C4-2B (cell line): ENCODE results near the gene RTN4R.
A peak's percentile ranks its signal among the peaks of the same experiment; 100 is the strongest.

Experiments used
- H3K27ac ChIP-seq: fragments of 450-650 bp; 2 replicates; pipeline ENCODE4 v1.5.1; 2017
- CTCF ChIP-seq: fragments of 450-650 bp; conservative IDR thresholded peaks from 2 replicates; pipeline ENCODE4 v1.5.1; 2017; ENCODE audit warnings: mild to moderate bottlenecking
- ZFX ChIP-seq: fragments of 450-650 bp; IDR thresholded peaks from 2 replicates; pipeline ENCODE4 v1.6.1; 2017

RTN4R gene

GRCh38 chr22:20197407-20198030, 70.6 kb downstream of the RTN4R start:
- H3K27ac ChIP-seq = peak overlapping the region; percentile 37; the same call in 1 of the 2 replicates
- no peak for TF ChIP-seq CTCF
- TF ChIP-seq ZFX = no peak

GRCh38 chr22:20196094-20196842, 71.8 kb downstream of the RTN4R start:
- TF ChIP-seq CTCF (no peak), ZFX (no peak)
- H3K27ac ChIP-seq = no peak overlapping the region

- no peak overlapping the region for H3K27ac ChIP-seq
- no peak for TF ChIP-seq ZFX
- TF ChIP-seq CTCF = no peak
These were observed 73.2 kb downstream of the RTN4R start for GRCh38 chr22:20194681-20195593.

GRCh38 chr22:20193761-20194494, 74.2 kb downstream of the RTN4R start:
- no peak for TF ChIP-seq ZFX
- TF ChIP-seq CTCF = no peak
- H3K27ac ChIP-seq = no peak overlapping the region

- TF ChIP-seq ZFX = no peak
- no peak for TF ChIP-seq CTCF
- H3K27ac ChIP-seq = no peak overlapping the region
These were observed 75.0 kb downstream of the RTN4R start for GRCh38 chr22:20192972-20193760.

- no peak for TF ChIP-seq CTCF
- TF ChIP-seq ZFX = no peak
- H3K27ac ChIP-seq = no peak overlapping the region; the same call in 1 of the 2 replicates
These were observed 75.7 kb downstream of the RTN4R start for GRCh38 chr22:20192293-20192971.
